ENCODE data around the gene CHD1L. TPM values are rescaled to one million over a fixed set of nuclear protein-coding genes. Genes with fewer than 3 reads are reported as not detected.

CHD1L gene
- total RNA-seq, 4 donors from 2014 or later: 10.2 to 23.7 (median 19.2) TPM

DNA sequence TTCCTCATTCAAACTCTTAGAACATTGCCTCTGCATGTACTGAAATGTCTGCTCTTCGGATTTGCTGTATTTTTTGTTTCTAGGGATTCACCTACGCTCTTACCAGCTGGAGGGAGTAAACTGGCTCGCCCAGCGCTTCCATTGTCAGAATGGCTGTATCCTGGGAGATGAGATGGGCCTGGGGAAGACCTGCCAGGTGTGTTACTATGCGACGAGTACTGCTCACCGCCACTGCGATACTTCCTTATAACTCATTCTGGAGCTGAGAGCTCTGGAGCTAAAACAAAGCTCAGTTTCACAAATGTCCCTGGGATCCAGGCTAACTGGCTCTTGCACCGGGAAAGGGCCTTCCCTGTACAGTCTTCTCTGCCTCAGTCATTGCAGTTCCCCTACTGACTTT, 10.1 kb downstream of the CHD1L start:
- H3K27ac ChIP-seq: no peak overlapping the region
- peaks cover 0 to 4% (median under 1%) of the 10 kb centered on the region in 4 donors for H3K4me1 ChIP-seq
- WGBS, 2 donors: 93 to 96% methylated on average over 9 of the region's 9 CpGs
- no peak for TF ChIP-seq POLR2A (IDR thresholded peaks at IDR 0.05)
- TF ChIP-seq EP300 (IDR thresholded peaks at IDR 0.05): no peak
- TF ChIP-seq, protein P1, sequence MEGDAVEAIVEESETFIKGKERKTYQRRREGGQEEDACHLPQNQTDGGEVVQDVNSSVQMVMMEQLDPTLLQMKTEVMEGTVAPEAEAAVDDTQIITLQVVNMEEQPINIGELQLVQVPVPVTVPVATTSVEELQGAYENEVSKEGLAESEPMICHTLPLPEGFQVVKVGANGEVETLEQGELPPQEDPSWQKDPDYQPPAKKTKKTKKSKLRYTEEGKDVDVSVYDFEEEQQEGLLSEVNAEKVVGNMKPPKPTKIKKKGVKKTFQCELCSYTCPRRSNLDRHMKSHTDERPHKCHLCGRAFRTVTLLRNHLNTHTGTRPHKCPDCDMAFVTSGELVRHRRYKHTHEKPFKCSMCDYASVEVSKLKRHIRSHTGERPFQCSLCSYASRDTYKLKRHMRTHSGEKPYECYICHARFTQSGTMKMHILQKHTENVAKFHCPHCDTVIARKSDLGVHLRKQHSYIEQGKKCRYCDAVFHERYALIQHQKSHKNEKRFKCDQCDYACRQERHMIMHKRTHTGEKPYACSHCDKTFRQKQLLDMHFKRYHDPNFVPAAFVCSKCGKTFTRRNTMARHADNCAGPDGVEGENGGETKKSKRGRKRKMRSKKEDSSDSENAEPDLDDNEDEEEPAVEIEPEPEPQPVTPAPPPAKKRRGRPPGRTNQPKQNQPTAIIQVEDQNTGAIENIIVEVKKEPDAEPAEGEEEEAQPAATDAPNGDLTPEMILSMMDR (IDR thresholded peaks at IDR 0.05): no peak
- peaks cover 0 to 26% (median 0%) of the 10 kb centered on the region in 3 donors for H3K36me3 ChIP-seq
- no peaks in the 10 kb centered on the region for H3K27me3 ChIP-seq
- H3K9me3 ChIP-seq: no peaks in the 10 kb centered on the region
- no peak for DNase-seq (ENCODE audit: low spot score in 2 of 2)
- no peak overlapping the region for H3K4me3 ChIP-seq

DNA sequence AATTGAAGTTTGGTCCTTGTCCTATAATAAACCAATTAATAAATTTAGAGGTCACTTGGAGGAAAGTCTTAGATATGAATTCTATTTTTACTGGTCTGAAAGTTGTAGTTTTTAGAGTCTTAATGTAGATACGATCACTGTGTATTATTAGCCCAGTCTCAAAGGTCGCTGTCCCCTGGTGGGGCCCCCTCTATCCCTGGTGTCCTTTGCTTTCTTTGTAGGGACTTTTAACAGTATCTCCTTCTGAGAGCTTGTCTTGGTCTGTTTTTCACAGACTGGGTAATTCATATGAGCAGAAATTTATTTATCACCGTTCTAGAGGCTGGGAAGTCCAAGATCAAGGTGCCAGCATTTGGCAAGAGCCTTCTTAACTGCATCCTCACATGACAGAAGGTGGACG, 18.5 kb downstream of the CHD1L start:
- no peak overlapping the region for H3K4me3 ChIP-seq
- H3K27ac ChIP-seq: no peak overlapping the region
- DNase-seq (ENCODE audit: low spot score in 2 of 2): no peak
- peaks cover 0 to 67% (median 10%) of the 10 kb centered on the region in 3 donors for H3K36me3 ChIP-seq
- H3K9me3 ChIP-seq: no peaks in the 10 kb centered on the region
- TF ChIP-seq, protein P1 (IDR thresholded peaks at IDR 0.05): no peak
- TF ChIP-seq EP300 (IDR thresholded peaks at IDR 0.05) (no peak), POLR2A (IDR thresholded peaks at IDR 0.05) (no peak)
- 88 to 96% methylated on average over 4 of the region's 4 CpGs for WGBS, 2 donors
- H3K4me1 ChIP-seq: no peaks in the 10 kb centered on the region
- H3K27me3 ChIP-seq: no peaks in the 10 kb centered on the region

DNA sequence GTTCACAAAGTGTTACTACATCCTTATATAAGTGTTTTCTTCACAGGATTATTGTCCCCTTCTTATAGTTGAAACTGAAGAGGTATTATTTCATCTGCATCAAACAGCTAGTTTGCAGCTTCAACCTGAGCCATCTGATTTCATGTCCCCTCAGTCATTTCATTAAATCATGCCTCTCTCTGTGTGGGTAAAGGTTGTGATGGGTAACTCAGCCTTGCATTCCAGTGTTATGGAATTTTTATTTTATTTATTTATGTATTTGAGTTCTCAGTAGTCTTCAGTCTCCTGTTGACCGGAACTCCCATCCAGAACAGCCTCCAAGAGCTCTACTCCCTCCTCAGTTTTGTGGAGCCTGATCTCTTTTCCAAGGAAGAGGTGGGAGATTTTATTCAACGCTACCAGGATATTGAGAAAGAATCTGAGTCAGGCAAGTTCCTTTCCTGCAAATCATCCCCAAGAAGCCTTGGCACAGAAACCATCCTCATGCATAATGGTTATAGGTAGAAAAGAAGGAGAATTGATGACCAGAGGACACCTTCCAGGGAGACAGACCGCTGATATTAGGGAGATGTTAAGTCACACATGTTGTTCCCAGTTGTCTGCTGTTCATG, 21.8 kb downstream of the CHD1L start:
- no peaks in the 10 kb centered on the region for H3K9me3 ChIP-seq
- no peak for DNase-seq (ENCODE audit: low spot score in 2 of 2)
- TF ChIP-seq, protein P1 (IDR thresholded peaks at IDR 0.05): no peak
- no peak for TF ChIP-seq EP300 (IDR thresholded peaks at IDR 0.05)
- H3K36me3 ChIP-seq: peaks cover 0 to 77% (median 10%) of the 10 kb centered on the region in 3 donors
- H3K27me3 ChIP-seq: no peaks in the 10 kb centered on the region
- H3K4me1 ChIP-seq: no peaks in the 10 kb centered on the region
- no peak overlapping the region for H3K4me3 ChIP-seq
- 72 to 75% methylated on average over 3 of the region's 3 CpGs for WGBS, 2 donors
- H3K27ac ChIP-seq: no peak overlapping the region

DNA sequence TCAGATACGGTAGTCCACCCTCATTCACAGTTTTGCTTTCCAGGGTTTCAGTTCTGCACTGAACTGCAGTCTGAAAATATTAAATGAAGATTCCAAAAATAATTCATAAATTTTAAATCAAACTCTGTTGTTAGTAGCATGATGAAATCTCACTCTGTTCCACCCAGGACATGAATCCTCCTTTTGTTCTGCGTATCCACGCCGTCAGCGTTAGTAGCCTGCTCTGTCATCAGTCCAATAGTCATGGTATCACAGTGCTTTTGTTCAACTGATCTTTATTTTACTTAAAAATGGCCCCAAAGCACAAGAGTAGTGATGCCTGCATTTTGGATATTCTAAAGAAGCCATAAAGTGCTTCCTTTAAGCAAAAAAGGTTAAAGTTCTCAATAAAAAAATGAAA, 23.9 kb downstream of the CHD1L start:
- TF ChIP-seq POLR2A (IDR thresholded peaks at IDR 0.05) (no peak), EP300 (IDR thresholded peaks at IDR 0.05) (no peak)
- TF ChIP-seq, protein P1 (IDR thresholded peaks at IDR 0.05): no peak
- H3K4me3 ChIP-seq: no peak overlapping the region
- H3K27me3 ChIP-seq: no peaks in the 10 kb centered on the region
- 55 to 62% methylated on average over 5 of the region's 5 CpGs for WGBS, 2 donors
- H3K36me3 ChIP-seq: peaks cover 0 to 71% (median 3%) of the 10 kb centered on the region in 3 donors
- no peaks in the 10 kb centered on the region for H3K4me1 ChIP-seq
- no peak overlapping the region for H3K27ac ChIP-seq
- DNase-seq (ENCODE audit: low spot score in 2 of 2): no peak
- no peaks in the 10 kb centered on the region for H3K9me3 ChIP-seq

DNA sequence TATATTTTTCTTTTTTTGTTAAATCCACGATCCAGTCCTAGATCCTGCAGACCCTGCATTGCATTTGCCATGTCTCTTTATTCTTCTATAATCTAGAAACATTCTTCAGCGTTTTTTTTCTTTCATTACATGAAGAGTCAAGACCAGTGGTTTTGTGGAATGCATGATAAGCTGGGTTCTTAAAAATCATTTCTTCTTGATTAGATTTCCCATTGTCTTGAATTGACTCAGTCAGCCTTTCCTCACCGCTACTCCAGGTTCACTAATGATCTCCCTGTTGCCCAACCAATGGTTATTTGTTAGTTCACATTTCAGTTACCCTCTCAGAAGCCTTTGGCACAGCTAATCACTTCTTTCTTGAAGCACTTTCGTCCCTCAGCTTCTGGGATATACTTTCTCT, 25.2 kb downstream of the CHD1L start:
- no peak overlapping the region for H3K4me3 ChIP-seq
- no peak for DNase-seq (ENCODE audit: low spot score in 2 of 2)
- H3K36me3 ChIP-seq: peaks cover 0 to 69% (median 0%) of the 10 kb centered on the region in 3 donors
- no peak overlapping the region for H3K27ac ChIP-seq
- TF ChIP-seq, protein P1 (IDR thresholded peaks at IDR 0.05): no peak
- no peak for TF ChIP-seq POLR2A (IDR thresholded peaks at IDR 0.05)
- TF ChIP-seq EP300 (IDR thresholded peaks at IDR 0.05): no peak
- 94 to 95% methylated on average over 4 of the region's 4 CpGs for WGBS, 2 donors
- H3K4me1 ChIP-seq: no peaks in the 10 kb centered on the region
- no peaks in the 10 kb centered on the region for H3K27me3 ChIP-seq
- H3K9me3 ChIP-seq: no peaks in the 10 kb centered on the region
